ENCODE data around the gene JPH4. TPM values are rescaled to one million over a fixed set of nuclear protein-coding genes. Genes with fewer than 3 reads are reported as not detected.

JPH4 gene
- total and polyA plus RNA-seq, 4 donors = 0.23 to 3.1 (median 1.0) TPM

- no peak overlapping the region for H3K27ac ChIP-seq (ENCODE audit: low read depth in 1 of 2, low read length in 1 of 2)
- ATAC-seq (ENCODE audit: insufficient read depth, low FRiP score) = no peak
- H3K9me3 ChIP-seq (ENCODE audit: control insufficient read depth in 4 of 4, insufficient read depth in 3 of 4, low read length in 3 of 4) = no peaks in the 10 kb centered on the region
- TF ChIP-seq CTCF (IDR thresholded peaks at IDR 0.05; ENCODE audit: control extremely low read depth, extremely low read depth) = no peak
- H3K27me3 ChIP-seq (ENCODE audit: control insufficient read depth in 3 of 3, insufficient read depth in 3 of 3, low read length in 2 of 3) = no peaks in the 10 kb centered on the region
- peaks cover 0 to 4% (median 0%) of the 10 kb centered on the region in 4 donors for H3K36me3 ChIP-seq (ENCODE audit: control insufficient read depth in 4 of 4, insufficient read depth in 4 of 4, low read length in 4 of 4)
- 79 to 87% methylated on average over 14 of the region's 14 CpGs for WGBS, 2 donors
- no peaks in the 10 kb centered on the region for H3K4me1 ChIP-seq (ENCODE audit: control insufficient read depth in 5 of 5, insufficient read depth in 5 of 5, low read length in 5 of 5)
- DNase-seq = no peak
- H3K9ac ChIP-seq (ENCODE audit: insufficient read depth in 1 of 2, low read length in 2 of 2) = no peak overlapping the region
- H3K4me3 ChIP-seq = no peak overlapping the region
Observed at GRCh38 chr14:23520899-23521533, 57.6 kb downstream of the JPH4 start.

GRCh38 chr14:23518709-23519108 is 59.9 kb downstream of the JPH4 start:
- no peak overlapping the region for H3K9ac ChIP-seq (ENCODE audit: insufficient read depth in 1 of 2, low read length in 2 of 2)
- H3K4me1 ChIP-seq (ENCODE audit: control insufficient read depth in 5 of 5, insufficient read depth in 5 of 5, low read length in 5 of 5) = no peaks in the 10 kb centered on the region
- ATAC-seq (ENCODE audit: insufficient read depth, low FRiP score) (no peak), DNase-seq (no peak)
- no peaks in the 10 kb centered on the region for H3K27me3 ChIP-seq (ENCODE audit: control insufficient read depth in 3 of 3, insufficient read depth in 3 of 3, low read length in 2 of 3)
- H3K4me3 ChIP-seq = no peak overlapping the region
- no peak for TF ChIP-seq CTCF (IDR thresholded peaks at IDR 0.05; ENCODE audit: control extremely low read depth, extremely low read depth)
- no peaks in the 10 kb centered on the region for H3K9me3 ChIP-seq (ENCODE audit: control insufficient read depth in 4 of 4, insufficient read depth in 3 of 4, low read length in 3 of 4)
- WGBS, 2 donors = 88 to 91% methylated on average over 4 of the region's 4 CpGs
- no peak overlapping the region for H3K27ac ChIP-seq (ENCODE audit: low read depth in 1 of 2, low read length in 1 of 2)
- H3K36me3 ChIP-seq (ENCODE audit: control insufficient read depth in 4 of 4, insufficient read depth in 4 of 4, low read length in 4 of 4) = peaks cover 0 to 2% (median 0%) of the 10 kb centered on the region in 4 donors

Other genes with a start within 250 kb of the JPH4 start
- 10 to 100 TPM; 13.4 to 27.3 TPM for gene SLC22A17, start 225.9 kb downstream of the JPH4 start, total RNA-seq
- gene SLC22A17, start 225.9 kb downstream of the JPH4 start, polyA plus RNA-seq = 1 to 10 TPM; 5.4 to 6.0 TPM
- 10 to 100 TPM; 18.2 to 19.9 TPM for gene EFS, start 213.6 kb downstream of the JPH4 start, total RNA-seq
- gene EFS, start 213.6 kb downstream of the JPH4 start, polyA plus RNA-seq = 1 to 10 TPM; 6.5 to 7.3 TPM
- gene IL25, start 206.0 kb downstream of the JPH4 start, total RNA-seq = not detected
- gene IL25, start 206.0 kb downstream of the JPH4 start, polyA plus RNA-seq = not detected
- gene CMTM5, start 201.7 kb downstream of the JPH4 start, total RNA-seq = 1 to 10 TPM in 1 of 2 donors, under 1 TPM in 1; 0.55 to 2.0 TPM
- 1 to 10 TPM in 1 of 2 donors, under 1 TPM in 1; 0.79 to 3.3 TPM for gene CMTM5, start 201.7 kb downstream of the JPH4 start, polyA plus RNA-seq
- 1 to 10 TPM in 1 of 2 donors, not detected in 1; 7.1 TPM for gene MYH6, start 170.5 kb downstream of the JPH4 start, total RNA-seq
- gene MYH6, start 170.5 kb downstream of the JPH4 start, polyA plus RNA-seq = under 1 TPM; 0.25 to 0.28 TPM
- under 1 TPM in 1 of 2 donors, not detected in 1; 0.09 TPM for gene MYH7, start 143.1 kb downstream of the JPH4 start, total RNA-seq
- under 1 TPM; 0.02 to 0.19 TPM for gene MYH7, start 143.1 kb downstream of the JPH4 start, polyA plus RNA-seq
- 10 to 100 TPM; 31.6 to 52.4 TPM for gene NGDN, start 109.1 kb downstream of the JPH4 start, total RNA-seq
- gene NGDN, start 109.1 kb downstream of the JPH4 start, polyA plus RNA-seq = 10 to 100 TPM; 42.0 to 47.4 TPM
- 1 to 10 TPM in 1 of 2 donors, under 1 TPM in 1; 0.82 to 4.5 TPM for gene ZFHX2, start 27.0 kb downstream of the JPH4 start, total RNA-seq
- gene ZFHX2, start 27.0 kb downstream of the JPH4 start, polyA plus RNA-seq = under 1 TPM; 0.50 to 0.67 TPM
- 10 to 100 TPM; 10.7 to 22.1 TPM for gene THTPA, start 22.5 kb downstream of the JPH4 start, total RNA-seq
- gene THTPA, start 22.5 kb downstream of the JPH4 start, polyA plus RNA-seq = 10 to 100 TPM in 1 of 2 donors, 1 to 10 TPM in 1; 7.7 to 17.6 TPM
- gene AP1G2, start 11.0 kb downstream of the JPH4 start, total RNA-seq = 100 to 1,000 TPM in 1 of 2 donors, 10 to 100 TPM in 1; 48.0 to 104 TPM
- 100 to 1,000 TPM in 1 of 2 donors, 10 to 100 TPM in 1; 59.2 to 106 TPM for gene AP1G2, start 11.0 kb downstream of the JPH4 start, polyA plus RNA-seq
- under 1 TPM; 0.17 to 0.67 TPM for gene DHRS2, start 57.6 kb upstream of the JPH4 start, total RNA-seq
- gene DHRS2, start 57.6 kb upstream of the JPH4 start, polyA plus RNA-seq = under 1 TPM; 0.08 to 0.55 TPM